Sigmoid colon (tissue), 4 donors: ENCODE measurements around the gene GSN.
A peak's percentile ranks its signal among the peaks of the same experiment; 100 is the strongest.

Experiments used
- POLR2A ChIP-seq, 2 donors: fragments of 450-650 bp; IDR thresholded peaks; one replicate each; pipeline ENCODE4 v1.6.1; 2016; ENCODE audit warnings: antibody characterized with exemption in 2 of 2, mild to moderate bottlenecking in 2 of 2, moderate library complexity in 2 of 2
- POLR2AphosphoS5 ChIP-seq, 4 donors: sonication (generic); formaldehyde crosslinking; IDR thresholded peaks; one replicate each; pipeline ENCODE4 v1.6.1; 2017; ENCODE audit warnings: antibody characterized with exemption in 4 of 4
- TF ChIP-seq, protein P1 (sequence below), 4 experiments: fragments of 450-650 bp in 3 of 4; fragments of 200-600 bp in 1 of 4; IDR thresholded peaks; one replicate each; pipeline ENCODE4 v1.5.1; 2016 to 2019; ENCODE audit warnings: antibody characterized with exemption in 4 of 4, mild to moderate bottlenecking in 3 of 4, moderate library complexity in 2 of 4

- TF ChIP-seq, protein P1, sequence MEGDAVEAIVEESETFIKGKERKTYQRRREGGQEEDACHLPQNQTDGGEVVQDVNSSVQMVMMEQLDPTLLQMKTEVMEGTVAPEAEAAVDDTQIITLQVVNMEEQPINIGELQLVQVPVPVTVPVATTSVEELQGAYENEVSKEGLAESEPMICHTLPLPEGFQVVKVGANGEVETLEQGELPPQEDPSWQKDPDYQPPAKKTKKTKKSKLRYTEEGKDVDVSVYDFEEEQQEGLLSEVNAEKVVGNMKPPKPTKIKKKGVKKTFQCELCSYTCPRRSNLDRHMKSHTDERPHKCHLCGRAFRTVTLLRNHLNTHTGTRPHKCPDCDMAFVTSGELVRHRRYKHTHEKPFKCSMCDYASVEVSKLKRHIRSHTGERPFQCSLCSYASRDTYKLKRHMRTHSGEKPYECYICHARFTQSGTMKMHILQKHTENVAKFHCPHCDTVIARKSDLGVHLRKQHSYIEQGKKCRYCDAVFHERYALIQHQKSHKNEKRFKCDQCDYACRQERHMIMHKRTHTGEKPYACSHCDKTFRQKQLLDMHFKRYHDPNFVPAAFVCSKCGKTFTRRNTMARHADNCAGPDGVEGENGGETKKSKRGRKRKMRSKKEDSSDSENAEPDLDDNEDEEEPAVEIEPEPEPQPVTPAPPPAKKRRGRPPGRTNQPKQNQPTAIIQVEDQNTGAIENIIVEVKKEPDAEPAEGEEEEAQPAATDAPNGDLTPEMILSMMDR (IDR thresholded peaks at IDR 0.05), result no peak
- TF ChIP-seq POLR2A (IDR thresholded peaks at IDR 0.05) (no peak), POLR2AphosphoS5 (IDR thresholded peaks at IDR 0.05) (peak; percentile 54 to 85 (median 75))
Observed at GRCh38 chr9:121367306-121368137, 99.6 kb downstream of the GSN start.
